Activated T-helper 1 cell treated with anti-CD3 and anti-CD28 coated beads, Interleukin-2, amount 50 U/mL, for 16 hours (primary cell): ENCODE data around the gene ARHGAP1.

Source experiments
- DNase-seq, 2 donors: peaks; one replicate each; pipeline ENCODE4 v3.0.0-alpha.2; 2020; ENCODE audit warnings: low read depth in 1 of 2, low spot score in 1 of 2

The ARHGAP1 gene

DNA sequence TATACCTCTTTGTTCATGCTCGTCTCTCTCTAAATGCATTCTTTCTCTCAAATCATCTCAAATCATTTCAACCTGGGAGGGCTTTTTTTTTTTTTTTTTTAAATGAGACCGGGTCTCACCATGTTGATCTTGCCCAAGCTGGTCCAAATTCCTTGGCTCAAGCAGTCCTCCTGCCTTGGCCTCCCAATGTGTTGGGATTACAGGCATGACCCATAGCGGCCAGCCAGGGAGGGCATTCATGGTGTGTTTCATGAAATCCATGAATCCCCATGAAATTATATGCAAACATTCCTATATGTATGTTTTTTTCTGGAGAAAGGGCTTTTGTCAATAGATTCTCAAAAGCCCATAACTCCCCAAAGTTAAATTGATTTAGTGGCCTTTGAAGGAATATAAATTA lies 56.9 kb downstream of the ARHGAP1 start:
- DNase-seq: no peak

DNA sequence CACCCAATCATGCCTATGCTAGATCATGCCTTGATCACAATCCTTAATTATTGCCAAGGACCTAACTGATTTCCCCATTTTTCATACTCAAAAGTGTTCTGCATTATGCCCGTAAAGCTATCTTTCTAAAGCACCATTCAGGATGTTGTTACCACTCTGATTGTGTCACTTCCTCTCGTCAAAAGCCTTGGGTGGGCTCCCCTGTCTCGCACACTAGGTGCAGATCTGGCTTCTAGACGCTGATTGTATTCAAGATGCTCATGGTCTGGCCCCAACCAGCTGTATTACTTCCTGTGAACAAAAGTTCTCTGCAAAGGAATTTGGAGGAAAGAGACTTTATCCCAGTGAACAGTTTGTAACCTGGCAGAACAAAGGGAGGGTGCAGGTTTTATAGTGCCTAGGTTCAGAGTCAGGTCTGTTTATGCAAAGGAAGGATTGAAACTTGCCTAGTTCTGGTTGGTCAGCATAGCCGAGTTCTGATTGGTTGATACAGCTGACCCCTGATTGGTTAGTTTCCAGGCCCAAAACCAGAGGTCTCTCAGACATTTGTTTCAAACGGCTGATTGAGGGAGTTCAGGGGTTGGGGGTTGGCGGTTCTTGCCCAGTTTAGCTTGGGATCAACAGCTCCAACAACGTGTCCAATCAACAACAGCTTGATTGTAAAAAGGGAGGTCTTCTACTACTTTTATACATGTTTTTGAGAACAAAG lies 57.6 kb downstream of the ARHGAP1 start:
- no peak for DNase-seq

DNA sequence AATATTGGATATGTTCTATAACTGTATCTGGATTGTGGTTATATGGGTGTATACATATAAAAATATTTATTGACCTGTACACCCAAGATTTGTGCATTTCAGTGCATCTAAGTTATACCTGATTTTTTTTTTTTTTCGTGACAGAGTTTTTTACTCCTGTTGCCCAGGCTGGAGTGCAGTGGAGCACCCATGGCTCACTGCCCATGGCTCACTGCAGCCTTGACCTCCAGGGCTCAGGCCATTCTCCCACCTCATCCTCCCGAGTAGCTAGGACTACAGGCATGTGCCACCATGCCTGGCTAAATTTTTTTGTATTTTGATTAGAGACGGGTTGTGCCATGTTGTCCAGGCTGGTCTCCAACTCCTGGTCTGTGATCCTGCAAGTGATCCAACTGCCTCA lies 58.8 kb downstream of the ARHGAP1 start:
- DNase-seq: no peak

DNA sequence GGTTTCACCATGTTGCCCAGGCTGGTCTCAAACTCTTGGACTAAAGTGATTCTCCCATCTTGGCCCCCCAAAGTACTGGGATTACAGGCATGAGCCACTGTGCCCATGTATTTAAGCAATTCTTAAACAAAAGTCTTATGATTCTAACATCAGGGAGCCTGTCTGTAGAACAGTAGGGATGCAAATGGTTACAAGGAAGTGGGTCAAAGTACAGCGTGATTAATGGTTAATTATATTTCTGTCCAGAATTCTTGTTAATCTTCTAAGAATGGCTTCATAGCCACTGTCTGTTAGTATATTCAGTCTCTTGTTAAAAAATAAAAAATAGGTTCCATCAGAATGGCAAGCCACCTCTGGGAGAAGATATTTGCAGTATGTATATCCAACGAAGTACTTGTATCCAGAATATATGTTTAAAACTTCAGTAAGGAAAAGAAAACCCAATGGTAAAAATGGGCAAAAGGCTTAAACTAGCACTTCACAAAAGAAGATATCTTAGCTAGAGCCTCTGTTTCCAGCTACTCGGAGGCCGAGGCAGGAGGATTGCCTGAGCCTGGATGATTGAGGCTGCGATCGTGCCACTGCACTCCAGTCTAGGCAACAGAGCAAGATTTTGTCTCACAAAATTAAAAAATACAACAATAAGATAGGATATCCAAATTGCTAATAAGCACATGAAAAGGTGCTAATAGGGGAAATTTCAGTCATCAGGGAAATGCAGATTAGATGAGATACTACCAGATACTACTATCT lies 60.2 kb downstream of the ARHGAP1 start:
- no peak for DNase-seq

DNA sequence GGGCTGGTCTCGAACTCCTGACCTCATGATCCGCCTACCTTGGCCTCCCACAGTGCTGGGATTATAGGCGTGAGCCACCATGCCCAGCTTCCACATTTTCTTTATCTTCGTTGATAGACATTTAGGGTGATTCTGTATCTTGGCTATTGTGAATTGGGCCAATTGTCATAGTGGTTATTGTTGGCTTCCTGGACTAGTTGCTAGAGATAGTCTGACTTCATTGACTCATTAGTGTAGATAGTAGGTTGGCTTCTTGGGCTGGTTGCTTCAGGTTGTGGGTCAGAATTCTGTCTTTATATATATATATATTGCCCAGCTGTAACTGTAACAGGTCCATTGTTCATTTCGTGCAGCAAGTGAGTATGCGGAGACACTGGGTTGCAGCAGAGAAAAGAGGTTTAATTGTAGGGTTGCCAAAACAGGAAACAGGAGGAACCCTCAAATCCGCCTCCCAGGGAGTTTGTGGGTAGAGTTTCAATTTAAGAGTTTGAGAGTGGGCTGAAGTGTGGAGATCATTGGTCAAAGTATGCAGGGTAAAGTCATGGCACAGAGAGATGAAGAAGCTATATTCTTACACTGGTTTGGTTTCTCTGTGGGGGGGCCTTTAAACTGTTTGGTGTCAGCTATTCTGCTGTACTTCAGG lies 61.1 kb downstream of the ARHGAP1 start:
- no peak for DNase-seq

DNA sequence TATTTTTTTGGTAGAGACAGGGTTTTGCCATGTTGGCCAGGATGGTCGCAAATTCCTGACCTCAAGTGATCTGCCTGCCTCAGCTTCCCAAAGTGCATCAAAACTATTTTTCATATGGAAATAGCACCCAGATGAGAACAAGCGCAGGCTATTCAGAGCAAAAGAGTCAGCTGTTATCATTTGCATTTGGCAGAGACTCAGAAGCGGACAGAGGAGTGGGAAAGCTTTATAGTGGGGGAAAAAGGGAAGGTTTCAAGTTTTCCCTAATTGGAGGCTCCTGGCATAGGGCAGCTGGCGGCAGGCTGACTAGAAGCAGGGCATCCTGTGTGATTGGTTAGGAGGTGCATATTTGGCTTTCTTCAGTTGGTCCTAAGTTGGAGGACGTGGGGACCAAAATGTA lies 62.9 kb downstream of the ARHGAP1 start:
- no peak for DNase-seq

DNA sequence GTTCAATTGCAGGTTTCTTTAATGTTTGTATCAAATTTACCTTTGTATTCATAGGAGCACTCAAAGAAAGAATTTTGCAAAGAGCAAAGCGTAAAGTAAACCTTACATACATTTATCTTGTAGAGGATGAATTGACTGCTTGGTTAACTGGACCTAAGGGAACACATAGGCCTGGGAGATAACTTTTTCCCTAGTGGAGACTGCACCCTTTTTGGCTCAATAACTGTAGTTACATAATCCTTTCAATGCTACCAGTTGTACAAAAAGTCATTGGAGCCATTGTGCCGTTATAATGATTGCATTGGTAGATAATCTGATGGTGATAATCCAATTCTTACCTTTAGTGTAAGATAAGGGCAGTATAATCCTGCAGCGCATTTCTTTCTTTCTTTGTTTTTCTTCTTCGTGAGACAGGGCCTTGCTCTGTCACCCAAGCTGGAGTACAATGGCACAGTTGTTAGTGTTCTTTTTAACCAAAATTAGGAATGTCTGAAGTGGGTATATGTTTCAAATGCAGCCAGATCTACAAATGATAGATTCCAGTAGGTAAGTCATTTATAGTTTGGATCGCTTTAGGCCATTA lies 64.8 kb downstream of the ARHGAP1 start:
- DNase-seq: no peak

DNA sequence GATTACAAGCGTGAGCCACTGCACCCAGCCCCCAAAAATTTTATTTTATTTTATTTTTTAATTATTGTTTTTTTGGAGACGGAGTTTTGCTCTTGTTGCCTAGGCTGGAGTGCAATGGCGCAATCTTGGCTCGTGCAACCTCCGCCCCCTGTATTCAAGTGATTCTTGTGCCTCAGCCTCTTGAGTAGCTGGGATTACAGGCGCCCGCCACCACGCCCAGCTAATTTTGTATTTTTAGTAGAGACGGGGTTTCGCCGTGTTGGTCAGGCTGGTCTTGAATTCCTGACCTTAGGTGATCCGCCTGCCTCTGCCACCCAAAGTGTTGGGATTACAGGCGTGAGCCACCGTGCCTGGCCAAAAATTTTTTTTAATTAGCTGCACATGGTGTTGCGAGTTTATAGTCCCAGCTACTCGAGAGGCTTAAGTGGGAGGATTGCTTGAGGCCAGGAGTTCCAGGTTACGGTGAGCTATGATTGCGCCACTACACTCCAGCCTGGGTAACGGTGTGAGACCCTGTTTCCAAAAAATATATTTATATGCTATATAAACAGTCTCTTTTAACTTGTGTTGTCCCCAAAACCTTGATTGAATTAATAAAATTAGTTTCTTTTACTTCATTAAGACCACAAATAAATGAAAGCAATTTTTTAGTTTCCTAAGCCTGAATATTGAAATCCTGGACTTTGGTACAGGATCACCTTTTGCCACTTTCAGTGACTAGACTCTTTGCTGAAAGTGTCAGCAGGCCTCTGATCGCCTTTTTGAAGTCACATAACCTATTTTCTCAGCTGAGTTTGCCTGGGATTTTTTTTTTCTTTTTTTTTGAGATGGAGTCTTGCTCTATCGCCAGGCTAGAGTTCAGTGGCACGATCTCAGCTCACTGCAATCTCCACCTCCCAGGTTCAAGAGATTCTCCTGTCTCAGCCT lies 66.9 kb downstream of the ARHGAP1 start:
- DNase-seq: no peak

DNA sequence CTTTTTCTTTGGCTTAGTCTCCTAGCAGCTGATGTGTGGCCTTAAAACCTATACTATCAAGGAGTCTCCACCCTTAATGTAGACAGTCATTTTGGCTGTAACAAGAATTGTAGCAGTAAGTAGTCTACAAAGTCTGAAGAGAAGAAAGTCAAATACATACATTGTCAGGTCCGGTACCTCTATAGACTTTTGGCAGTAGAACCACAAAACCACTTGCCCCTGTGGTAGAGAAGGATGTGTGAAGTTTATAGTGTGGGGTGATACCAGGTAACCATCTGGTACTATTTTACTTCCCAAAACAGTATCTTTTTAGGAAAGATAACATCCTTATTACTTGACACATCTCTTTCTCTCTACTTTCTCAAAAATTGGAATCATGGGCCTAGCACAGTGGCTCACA lies 67.9 kb downstream of the ARHGAP1 start:
- no peak for DNase-seq

DNA sequence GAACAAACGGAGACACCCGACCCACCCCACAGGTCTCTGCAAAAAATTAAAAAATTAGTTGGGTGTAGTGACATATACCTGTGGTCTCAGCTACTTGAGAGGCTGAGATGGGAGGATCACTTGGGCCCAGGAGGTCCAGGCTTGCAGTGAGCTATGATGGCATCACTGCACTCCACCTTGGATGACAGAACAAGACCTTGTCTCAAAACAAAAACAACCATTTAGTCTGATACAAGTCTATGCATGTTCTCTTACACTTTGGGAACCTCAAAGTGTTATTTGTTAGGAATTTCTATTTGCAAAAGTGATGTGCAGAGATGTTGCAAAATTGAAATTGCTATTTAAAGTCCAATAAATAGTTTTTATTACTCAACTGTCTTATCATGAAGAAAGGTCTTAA lies 68.7 kb downstream of the ARHGAP1 start:
- DNase-seq: no peak

DNA sequence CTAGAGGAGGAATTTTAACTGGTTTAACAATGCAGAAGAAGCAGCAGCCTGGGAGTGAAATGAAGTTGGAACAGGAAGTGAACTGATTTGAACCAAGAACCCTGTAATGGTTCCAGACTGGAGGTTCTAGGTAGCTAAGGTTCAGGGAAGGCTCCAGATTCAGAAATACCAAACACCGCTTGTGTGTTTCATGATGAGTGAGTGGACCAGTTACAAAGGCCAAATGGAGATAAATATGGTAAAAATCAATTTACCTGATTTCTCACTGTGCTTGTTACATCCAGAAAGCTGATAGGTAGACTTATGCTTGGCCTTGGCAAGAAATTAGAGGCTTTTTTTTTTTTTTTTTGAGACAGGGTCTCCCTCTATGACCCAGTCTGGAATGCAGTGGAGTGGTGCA lies 70.2 kb downstream of the ARHGAP1 start:
- DNase-seq: no peak

DNA sequence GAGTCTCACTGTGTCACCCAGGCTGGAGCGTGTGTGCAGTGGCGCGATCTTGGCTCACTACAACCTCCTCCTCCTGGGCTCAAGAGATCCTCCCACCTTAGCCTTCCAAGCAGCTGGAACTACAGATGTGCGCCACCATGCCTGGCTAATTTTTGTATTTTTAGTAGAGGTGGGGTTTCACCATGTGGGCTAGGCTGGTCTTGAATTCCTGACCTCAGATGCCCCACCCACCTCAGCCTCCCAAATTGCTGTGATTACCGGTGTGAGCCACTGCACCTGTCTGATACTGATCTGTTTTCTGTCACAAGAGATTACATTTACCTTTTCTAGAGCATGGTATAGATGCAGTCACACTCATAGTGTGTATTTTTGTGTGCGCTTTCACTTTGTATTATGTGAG lies 71.5 kb downstream of the ARHGAP1 start:
- no peak for DNase-seq
